ENCODE data around the gene CYP4F3.
"Not testable (repeated sequence)": the region's sequence is repeated elsewhere in the genome, so short reads cannot be mapped to it uniquely, and the experiment has no call there.

Gene CYP4F3, protein sequence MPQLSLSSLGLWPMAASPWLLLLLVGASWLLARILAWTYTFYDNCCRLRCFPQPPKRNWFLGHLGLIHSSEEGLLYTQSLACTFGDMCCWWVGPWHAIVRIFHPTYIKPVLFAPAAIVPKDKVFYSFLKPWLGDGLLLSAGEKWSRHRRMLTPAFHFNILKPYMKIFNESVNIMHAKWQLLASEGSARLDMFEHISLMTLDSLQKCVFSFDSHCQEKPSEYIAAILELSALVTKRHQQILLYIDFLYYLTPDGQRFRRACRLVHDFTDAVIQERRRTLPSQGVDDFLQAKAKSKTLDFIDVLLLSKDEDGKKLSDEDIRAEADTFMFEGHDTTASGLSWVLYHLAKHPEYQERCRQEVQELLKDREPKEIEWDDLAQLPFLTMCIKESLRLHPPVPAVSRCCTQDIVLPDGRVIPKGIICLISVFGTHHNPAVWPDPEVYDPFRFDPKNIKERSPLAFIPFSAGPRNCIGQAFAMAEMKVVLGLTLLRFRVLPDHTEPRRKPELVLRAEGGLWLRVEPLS

DNA sequence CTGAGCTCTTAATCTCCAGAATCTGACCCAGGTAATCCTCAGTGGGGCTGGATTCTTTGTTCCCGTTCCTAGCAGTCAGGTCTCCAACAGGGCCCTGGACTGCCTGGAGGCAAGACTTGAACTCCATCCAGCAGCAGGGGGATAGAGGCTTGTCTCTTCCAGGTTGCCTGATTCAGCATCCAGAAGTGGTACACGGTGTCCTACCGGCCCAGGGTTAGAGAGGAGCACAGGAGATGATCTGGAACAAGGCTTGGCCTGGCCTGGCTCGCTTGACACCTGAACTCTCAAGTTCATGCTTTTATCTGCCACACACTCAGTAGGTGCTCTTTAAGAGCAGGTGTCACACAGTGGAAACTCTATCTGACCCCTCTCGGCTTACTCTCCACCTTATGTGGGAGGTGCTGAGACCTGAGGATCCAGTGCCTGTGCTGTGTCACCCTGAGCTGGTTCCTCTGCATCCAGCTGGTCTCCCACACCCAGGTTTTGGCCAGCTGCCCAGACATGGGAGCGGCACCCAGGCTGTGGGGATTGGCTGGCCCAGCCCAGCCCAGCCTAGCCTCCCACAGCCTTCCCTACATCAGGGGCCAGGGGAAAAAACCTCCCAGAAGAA lies at the start of gene CYP4F3:
TSS of gene CYP4F3 (plus strand) at position 604 of the 610 bp plus-strand sequence. CDS start 519 bp downstream, outside the sequence.
- no peak within 1 kb of the TSS for H3K4me3 ChIP-seq (ENCODE audit: low read depth, low read length)
- no peak for DNase-seq (ENCODE audit: low read depth)
- in situ Hi-C loops (cut with HindIII; ENCODE audit: low sequenced_read_pairs), result loop anchor here (5.0 kb wide), 1 partner anchor 252 kb away; no protein-coding TSS in a partner anchor
- TF ChIP-seq, protein P1, sequence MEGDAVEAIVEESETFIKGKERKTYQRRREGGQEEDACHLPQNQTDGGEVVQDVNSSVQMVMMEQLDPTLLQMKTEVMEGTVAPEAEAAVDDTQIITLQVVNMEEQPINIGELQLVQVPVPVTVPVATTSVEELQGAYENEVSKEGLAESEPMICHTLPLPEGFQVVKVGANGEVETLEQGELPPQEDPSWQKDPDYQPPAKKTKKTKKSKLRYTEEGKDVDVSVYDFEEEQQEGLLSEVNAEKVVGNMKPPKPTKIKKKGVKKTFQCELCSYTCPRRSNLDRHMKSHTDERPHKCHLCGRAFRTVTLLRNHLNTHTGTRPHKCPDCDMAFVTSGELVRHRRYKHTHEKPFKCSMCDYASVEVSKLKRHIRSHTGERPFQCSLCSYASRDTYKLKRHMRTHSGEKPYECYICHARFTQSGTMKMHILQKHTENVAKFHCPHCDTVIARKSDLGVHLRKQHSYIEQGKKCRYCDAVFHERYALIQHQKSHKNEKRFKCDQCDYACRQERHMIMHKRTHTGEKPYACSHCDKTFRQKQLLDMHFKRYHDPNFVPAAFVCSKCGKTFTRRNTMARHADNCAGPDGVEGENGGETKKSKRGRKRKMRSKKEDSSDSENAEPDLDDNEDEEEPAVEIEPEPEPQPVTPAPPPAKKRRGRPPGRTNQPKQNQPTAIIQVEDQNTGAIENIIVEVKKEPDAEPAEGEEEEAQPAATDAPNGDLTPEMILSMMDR (IDR thresholded peaks at IDR 0.05; ENCODE audit: low read depth, low read length, missing control alignments), result no peak

- DNase-seq (ENCODE audit: low read depth), result no peak
- no peak overlapping the region for H3K4me3 ChIP-seq (ENCODE audit: low read depth, low read length)
- in situ Hi-C loops (cut with HindIII; ENCODE audit: low sequenced_read_pairs), result no loop called here
- TF ChIP-seq, protein P1 (IDR thresholded peaks at IDR 0.05; ENCODE audit: low read depth, low read length, missing control alignments), result no peak
Measured at GRCh38 chr19:15591796-15592195, 48.9 kb upstream of the CYP4F3 start.

DNA sequence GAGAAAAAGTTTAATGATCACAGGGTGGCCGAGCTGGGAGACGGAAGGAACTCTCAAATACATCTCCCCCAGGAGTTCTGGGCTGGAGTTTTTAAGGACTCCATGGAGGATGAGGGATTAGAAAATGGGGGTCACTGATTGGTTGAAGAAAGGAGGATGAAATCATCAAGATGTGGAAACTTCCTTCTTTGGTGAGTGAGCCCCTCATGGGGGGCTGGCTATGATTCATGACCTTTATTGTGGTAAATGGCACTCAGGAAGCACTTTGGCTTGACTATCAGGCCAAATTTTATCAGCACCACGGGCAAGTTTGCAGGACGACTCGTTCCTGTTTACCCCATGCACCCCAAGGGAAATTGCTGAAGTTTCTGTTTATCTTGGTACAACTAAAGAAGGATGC lies 48.2 kb upstream of the CYP4F3 start:
- H3K4me3 ChIP-seq (ENCODE audit: low read depth, low read length); in situ Hi-C loops (cut with HindIII; ENCODE audit: low sequenced_read_pairs); DNase-seq (ENCODE audit: low read depth): not testable (repeated sequence)

DNA sequence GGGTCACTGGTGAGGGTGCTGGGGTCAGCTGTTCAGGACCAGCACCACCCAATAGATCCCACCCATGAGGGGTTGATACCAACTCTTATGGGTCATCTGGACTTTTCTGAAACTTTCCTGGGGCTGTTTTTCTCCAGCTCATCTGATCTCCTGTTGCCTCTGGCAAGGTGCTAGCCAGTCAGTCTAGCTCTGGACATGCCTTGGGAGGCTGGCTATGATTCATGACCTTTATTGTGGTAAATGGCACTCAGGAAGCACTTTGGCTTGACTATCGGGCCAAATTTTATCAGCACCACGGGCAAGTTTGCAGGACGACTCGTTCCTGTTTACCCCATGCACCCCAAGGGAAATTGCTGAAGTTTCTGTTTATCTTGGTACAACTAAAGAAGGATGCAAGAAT lies 46.9 kb upstream of the CYP4F3 start:
- in situ Hi-C loops (cut with HindIII; ENCODE audit: low sequenced_read_pairs); DNase-seq (ENCODE audit: low read depth); H3K4me3 ChIP-seq (ENCODE audit: low read depth, low read length): not testable (repeated sequence)

GRCh38 chr19:15595069-15595468 lies 45.6 kb upstream of the CYP4F3 start:
- in situ Hi-C loops (cut with HindIII; ENCODE audit: low sequenced_read_pairs), result no loop called here
- DNase-seq (ENCODE audit: low read depth), result no peak
- no peak overlapping the region for H3K4me3 ChIP-seq (ENCODE audit: low read depth, low read length)
- TF ChIP-seq, protein P1 (IDR thresholded peaks at IDR 0.05; ENCODE audit: low read depth, low read length, missing control alignments), result no peak

GRCh38 chr19:15607978-15608925 lies 32.4 kb upstream of the CYP4F3 start:
- H3K4me3 ChIP-seq (ENCODE audit: low read depth, low read length); in situ Hi-C loops (cut with HindIII; ENCODE audit: low sequenced_read_pairs); DNase-seq (ENCODE audit: low read depth): not testable (repeated sequence)

DNA sequence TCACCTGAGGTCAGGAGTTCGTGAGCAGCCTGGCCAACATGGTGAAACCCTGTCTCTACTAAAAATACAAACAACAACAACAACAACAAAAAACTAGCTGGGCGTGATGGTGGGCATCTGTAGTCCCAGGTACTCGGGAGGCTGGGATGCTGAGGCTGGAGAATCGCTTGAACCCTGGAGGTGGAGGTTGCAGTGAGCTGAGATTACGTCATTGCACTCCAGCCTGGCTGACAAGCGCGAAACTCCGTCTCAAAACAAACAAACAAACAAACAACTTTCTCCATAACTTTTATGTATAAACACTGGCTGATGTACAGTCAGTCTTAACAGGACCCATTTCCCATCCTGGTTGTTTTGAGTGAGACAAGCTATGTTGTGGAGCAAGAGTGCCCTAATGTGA lies 31.4 kb upstream of the CYP4F3 start:
- no peak for DNase-seq (ENCODE audit: low read depth)
- TF ChIP-seq, protein P1 (IDR thresholded peaks at IDR 0.05; ENCODE audit: low read depth, low read length, missing control alignments), result no peak
- H3K4me3 ChIP-seq (ENCODE audit: low read depth, low read length), result no peak overlapping the region
- in situ Hi-C loops (cut with HindIII; ENCODE audit: low sequenced_read_pairs), result no loop called here
